Right lobe of liver (tissue), 4 donors: ENCODE data around the gene PI4K2B.

Source experiments
- CTCF ChIP-seq, 4 donors: fragments of 200-600 bp in 3 of 4; fragments of 450-650 bp in 1 of 4; IDR thresholded peaks; one replicate each; pipeline versions ENCODE4 v1.5.1 to v1.8.0; 2016 to 2022; ENCODE audit warnings: antibody characterized with exemption in 4 of 4, mild to moderate bottlenecking in 2 of 4
- POLR2A ChIP-seq: fragments of 450-650 bp; IDR thresholded peaks from one replicate; pipeline ENCODE4 v1.6.1; 2017; ENCODE audit warnings: antibody characterized with exemption, mild to moderate bottlenecking
- donor health status: DM: no; HTN: no; CAD: no.
- donor health status: DM: no; HTN: no; CAD: no.
- donor health status: DM: no; HTN: yes; CAD: no.

- peak; percentile 47 to 66 (median 50) for TF ChIP-seq CTCF (IDR thresholded peaks at IDR 0.05)
- TF ChIP-seq POLR2A: peak; percentile 25
These were observed 847 bp downstream of the PI4K2B start for GRCh38 chr4:25234390-25235370.
